ENCODE results near the gene HOXB1.

DNA sequence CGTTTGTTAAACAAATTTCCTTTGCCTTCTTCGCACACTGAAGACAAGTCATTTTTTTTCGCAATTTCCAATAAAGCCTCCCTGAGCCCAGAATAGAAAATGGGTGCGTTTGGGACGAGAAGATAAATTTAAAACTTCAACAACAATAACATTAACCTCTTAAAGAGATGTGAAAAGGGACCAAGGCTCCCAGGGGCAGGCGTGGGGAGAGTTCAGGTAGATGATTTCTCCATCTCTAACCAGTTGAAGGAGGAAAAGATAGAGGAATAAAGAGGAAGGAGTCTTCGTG, 48.6 kb upstream of the HOXB1 start:
- TF ChIP-seq, protein P1, sequence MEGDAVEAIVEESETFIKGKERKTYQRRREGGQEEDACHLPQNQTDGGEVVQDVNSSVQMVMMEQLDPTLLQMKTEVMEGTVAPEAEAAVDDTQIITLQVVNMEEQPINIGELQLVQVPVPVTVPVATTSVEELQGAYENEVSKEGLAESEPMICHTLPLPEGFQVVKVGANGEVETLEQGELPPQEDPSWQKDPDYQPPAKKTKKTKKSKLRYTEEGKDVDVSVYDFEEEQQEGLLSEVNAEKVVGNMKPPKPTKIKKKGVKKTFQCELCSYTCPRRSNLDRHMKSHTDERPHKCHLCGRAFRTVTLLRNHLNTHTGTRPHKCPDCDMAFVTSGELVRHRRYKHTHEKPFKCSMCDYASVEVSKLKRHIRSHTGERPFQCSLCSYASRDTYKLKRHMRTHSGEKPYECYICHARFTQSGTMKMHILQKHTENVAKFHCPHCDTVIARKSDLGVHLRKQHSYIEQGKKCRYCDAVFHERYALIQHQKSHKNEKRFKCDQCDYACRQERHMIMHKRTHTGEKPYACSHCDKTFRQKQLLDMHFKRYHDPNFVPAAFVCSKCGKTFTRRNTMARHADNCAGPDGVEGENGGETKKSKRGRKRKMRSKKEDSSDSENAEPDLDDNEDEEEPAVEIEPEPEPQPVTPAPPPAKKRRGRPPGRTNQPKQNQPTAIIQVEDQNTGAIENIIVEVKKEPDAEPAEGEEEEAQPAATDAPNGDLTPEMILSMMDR (conservative IDR thresholded peaks at IDR 0.05; ENCODE audit: low read depth in 2 of 2) = no peak
- TF ChIP-seq CREB1 (CRISPR knock-in tag; IDR thresholded peaks at IDR 0.05; ENCODE audit: low read depth) (no peak), EZH2 (IDR thresholded peaks at IDR 0.05; ENCODE audit: low read depth, unreplicated experiment) (no peak), POLR2AphosphoS5 (IDR thresholded peaks at IDR 0.05; ENCODE audit: low read depth) (no peak), NANOG (IDR thresholded peaks at IDR 0.05; ENCODE audit: borderline replicate concordance) (no peak), ZNF114 (CRISPR knock-in tag; IDR thresholded peaks at IDR 0.05) (no peak), JUNB (IDR thresholded peaks at IDR 0.05; ENCODE audit: unreplicated experiment) (no peak), EZH2phosphoT487 (IDR thresholded peaks at IDR 0.05; ENCODE audit: unreplicated experiment) (no peak), ZNF331 (CRISPR knock-in tag; IDR thresholded peaks at IDR 0.05; ENCODE audit: low read depth) (no peak)
- TF ChIP-seq, protein P2, sequence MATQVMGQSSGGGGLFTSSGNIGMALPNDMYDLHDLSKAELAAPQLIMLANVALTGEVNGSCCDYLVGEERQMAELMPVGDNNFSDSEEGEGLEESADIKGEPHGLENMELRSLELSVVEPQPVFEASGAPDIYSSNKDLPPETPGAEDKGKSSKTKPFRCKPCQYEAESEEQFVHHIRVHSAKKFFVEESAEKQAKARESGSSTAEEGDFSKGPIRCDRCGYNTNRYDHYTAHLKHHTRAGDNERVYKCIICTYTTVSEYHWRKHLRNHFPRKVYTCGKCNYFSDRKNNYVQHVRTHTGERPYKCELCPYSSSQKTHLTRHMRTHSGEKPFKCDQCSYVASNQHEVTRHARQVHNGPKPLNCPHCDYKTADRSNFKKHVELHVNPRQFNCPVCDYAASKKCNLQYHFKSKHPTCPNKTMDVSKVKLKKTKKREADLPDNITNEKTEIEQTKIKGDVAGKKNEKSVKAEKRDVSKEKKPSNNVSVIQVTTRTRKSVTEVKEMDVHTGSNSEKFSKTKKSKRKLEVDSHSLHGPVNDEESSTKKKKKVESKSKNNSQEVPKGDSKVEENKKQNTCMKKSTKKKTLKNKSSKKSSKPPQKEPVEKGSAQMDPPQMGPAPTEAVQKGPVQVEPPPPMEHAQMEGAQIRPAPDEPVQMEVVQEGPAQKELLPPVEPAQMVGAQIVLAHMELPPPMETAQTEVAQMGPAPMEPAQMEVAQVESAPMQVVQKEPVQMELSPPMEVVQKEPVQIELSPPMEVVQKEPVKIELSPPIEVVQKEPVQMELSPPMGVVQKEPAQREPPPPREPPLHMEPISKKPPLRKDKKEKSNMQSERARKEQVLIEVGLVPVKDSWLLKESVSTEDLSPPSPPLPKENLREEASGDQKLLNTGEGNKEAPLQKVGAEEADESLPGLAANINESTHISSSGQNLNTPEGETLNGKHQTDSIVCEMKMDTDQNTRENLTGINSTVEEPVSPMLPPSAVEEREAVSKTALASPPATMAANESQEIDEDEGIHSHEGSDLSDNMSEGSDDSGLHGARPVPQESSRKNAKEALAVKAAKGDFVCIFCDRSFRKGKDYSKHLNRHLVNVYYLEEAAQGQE (IDR thresholded peaks at IDR 0.05; ENCODE audit: unreplicated experiment) = no peak
- TF ChIP-seq, protein P3, sequence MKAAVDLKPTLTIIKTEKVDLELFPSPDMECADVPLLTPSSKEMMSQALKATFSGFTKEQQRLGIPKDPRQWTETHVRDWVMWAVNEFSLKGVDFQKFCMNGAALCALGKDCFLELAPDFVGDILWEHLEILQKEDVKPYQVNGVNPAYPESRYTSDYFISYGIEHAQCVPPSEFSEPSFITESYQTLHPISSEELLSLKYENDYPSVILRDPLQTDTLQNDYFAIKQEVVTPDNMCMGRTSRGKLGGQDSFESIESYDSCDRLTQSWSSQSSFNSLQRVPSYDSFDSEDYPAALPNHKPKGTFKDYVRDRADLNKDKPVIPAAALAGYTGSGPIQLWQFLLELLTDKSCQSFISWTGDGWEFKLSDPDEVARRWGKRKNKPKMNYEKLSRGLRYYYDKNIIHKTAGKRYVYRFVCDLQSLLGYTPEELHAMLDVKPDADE (IDR thresholded peaks at IDR 0.05) = no peak
- TF ChIP-seq, protein P4, sequence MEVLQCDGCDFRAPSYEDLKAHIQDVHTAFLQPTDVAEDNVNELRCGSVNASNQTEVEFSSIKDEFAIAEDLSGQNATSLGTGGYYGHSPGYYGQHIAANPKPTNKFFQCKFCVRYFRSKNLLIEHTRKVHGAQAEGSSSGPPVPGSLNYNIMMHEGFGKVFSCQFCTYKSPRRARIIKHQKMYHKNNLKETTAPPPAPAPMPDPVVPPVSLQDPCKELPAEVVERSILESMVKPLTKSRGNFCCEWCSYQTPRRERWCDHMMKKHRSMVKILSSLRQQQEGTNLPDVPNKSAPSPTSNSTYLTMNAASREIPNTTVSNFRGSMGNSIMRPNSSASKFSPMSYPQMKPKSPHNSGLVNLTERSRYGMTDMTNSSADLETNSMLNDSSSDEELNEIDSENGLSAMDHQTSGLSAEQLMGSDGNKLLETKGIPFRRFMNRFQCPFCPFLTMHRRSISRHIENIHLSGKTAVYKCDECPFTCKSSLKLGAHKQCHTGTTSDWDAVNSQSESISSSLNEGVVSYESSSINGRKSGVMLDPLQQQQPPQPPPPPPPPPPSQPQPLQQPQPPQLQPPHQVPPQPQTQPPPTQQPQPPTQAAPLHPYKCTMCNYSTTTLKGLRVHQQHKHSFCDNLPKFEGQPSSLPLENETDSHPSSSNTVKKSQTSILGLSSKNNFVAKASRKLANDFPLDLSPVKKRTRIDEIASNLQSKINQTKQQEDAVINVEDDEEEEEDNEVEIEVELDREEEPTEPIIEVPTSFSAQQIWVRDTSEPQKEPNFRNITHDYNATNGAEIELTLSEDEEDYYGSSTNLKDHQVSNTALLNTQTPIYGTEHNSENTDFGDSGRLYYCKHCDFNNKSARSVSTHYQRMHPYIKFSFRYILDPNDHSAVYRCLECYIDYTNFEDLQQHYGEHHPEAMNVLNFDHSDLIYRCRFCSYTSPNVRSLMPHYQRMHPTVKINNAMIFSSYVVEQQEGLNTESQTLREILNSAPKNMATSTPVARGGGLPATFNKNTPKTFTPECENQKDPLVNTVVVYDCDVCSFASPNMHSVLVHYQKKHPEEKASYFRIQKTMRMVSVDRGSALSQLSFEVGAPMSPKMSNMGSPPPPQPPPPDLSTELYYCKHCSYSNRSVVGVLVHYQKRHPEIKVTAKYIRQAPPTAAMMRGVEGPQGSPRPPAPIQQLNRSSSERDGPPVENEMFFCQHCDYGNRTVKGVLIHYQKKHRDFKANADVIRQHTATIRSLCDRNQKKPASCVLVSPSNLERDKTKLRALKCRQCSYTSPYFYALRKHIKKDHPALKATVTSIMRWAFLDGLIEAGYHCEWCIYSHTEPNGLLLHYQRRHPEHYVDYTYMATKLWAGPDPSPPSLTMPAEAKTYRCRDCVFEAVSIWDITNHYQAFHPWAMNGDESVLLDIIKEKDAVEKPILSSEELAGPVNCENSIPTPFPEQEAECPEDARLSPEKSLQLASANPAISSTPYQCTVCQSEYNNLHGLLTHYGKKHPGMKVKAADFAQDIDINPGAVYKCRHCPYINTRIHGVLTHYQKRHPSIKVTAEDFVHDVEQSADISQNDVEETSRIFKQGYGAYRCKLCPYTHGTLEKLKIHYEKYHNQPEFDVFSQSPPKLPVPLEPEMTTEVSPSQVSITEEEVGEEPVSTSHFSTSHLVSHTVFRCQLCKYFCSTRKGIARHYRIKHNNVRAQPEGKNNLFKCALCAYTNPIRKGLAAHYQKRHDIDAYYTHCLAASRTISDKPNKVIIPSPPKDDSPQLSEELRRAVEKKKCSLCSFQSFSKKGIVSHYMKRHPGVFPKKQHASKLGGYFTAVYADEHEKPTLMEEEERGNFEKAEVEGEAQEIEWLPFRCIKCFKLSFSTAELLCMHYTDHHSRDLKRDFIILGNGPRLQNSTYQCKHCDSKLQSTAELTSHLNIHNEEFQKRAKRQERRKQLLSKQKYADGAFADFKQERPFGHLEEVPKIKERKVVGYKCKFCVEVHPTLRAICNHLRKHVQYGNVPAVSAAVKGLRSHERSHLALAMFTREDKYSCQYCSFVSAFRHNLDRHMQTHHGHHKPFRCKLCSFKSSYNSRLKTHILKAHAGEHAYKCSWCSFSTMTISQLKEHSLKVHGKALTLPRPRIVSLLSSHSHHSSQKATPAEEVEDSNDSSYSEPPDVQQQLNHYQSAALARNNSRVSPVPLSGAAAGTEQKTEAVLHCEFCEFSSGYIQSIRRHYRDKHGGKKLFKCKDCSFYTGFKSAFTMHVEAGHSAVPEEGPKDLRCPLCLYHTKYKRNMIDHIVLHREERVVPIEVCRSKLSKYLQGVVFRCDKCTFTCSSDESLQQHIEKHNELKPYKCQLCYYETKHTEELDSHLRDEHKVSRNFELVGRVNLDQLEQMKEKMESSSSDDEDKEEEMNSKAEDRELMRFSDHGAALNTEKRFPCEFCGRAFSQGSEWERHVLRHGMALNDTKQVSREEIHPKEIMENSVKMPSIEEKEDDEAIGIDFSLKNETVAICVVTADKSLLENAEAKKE (CRISPR knock-in tag; IDR thresholded peaks at IDR 0.05) = no peak

Data from GM23338 (cell line).